ENCODE measurements around the gene FGFBP2.

The FGFBP2 gene

GRCh38 chr4:16005676-16006075 lies 42.7 kb upstream of the FGFBP2 start:
- intact Hi-C loops (cut with DNase I; ENCODE audit: low total_unique reads): no loop called here

GRCh38 chr4:16001484-16001858 lies 38.5 kb upstream of the FGFBP2 start:
- Histone ChIP-seq H3K27ac (no peak overlapping the region), H3K36me3 (peaks cover 0 to 15% (median 0%) of the 10 kb centered on the region in 3 donors), H3K4me3 (no peak overlapping the region), H3K9me3 (no peaks in the 10 kb centered on the region), H3K27me3 (no peaks in the 10 kb centered on the region), H3K4me1 (peaks cover 0 to 5% (median 2%) of the 10 kb centered on the region in 4 donors)
- intact Hi-C loops (cut with DNase I; ENCODE audit: low total_unique reads): loop anchor here (5.0 kb wide), 1 partner anchor 269 kb away; no protein-coding TSS in a partner anchor
- peak; percentile 68 to 73 for TF ChIP-seq CTCF (IDR thresholded peaks at IDR 0.05)
- DNase-seq: peak; percentile 60 to 76

More at GRCh38 chr4:16005676-16006075, 42.7 kb upstream of the FGFBP2 start:
- no peak for TF ChIP-seq CTCF (IDR thresholded peaks at IDR 0.05)
- Histone ChIP-seq H3K27me3 (no peaks in the 10 kb centered on the region), H3K9me3 (no peaks in the 10 kb centered on the region), H3K4me1 (peaks cover 0 to 5% (median 2%) of the 10 kb centered on the region in 4 donors), H3K27ac (no peak overlapping the region), H3K4me3 (no peak overlapping the region), H3K36me3 (peaks cover 0 to 18% (median 0%) of the 10 kb centered on the region in 3 donors)
- no peak for DNase-seq

- DNase-seq: no peak
- H3K27me3 ChIP-seq: no peaks in the 10 kb centered on the region
- H3K9me3 ChIP-seq: no peaks in the 10 kb centered on the region
- H3K27ac ChIP-seq: no peak overlapping the region
- peaks cover 0 to 5% (median 2%) of the 10 kb centered on the region in 4 donors for H3K4me1 ChIP-seq
- peaks cover 0 to 9% (median 0%) of the 10 kb centered on the region in 3 donors for H3K36me3 ChIP-seq
- intact Hi-C loops (cut with DNase I; ENCODE audit: low total_unique reads): loop anchor here (5.0 kb wide), 1 partner anchor 269 kb away; no protein-coding TSS in a partner anchor
- TF ChIP-seq CTCF (IDR thresholded peaks at IDR 0.05): no peak
- H3K4me3 ChIP-seq: no peak overlapping the region
Observed at GRCh38 chr4:16000708-16001483, 37.9 kb upstream of the FGFBP2 start.

- Histone ChIP-seq H3K36me3 (peaks cover 0 to 26% (median 9%) of the 10 kb centered on the region in 3 donors), H3K4me1 (peaks cover 0 to 5% (median 2%) of the 10 kb centered on the region in 4 donors), H3K9me3 (no peaks in the 10 kb centered on the region), H3K4me3 (no peak overlapping the region), H3K27ac (no peak overlapping the region), H3K27me3 (no peaks in the 10 kb centered on the region)
- intact Hi-C loops (cut with DNase I; ENCODE audit: low total_unique reads): no loop called here
- DNase-seq: no peak
- no peak for TF ChIP-seq CTCF (IDR thresholded peaks at IDR 0.05)
Observed at GRCh38 chr4:15996773-15997172, 33.8 kb upstream of the FGFBP2 start.

GRCh38 chr4:15995826-15996225 lies 32.9 kb upstream of the FGFBP2 start:
- H3K27me3 ChIP-seq: no peaks in the 10 kb centered on the region
- H3K4me1 ChIP-seq: no peaks in the 10 kb centered on the region
- DNase-seq: no peak
- intact Hi-C loops (cut with DNase I; ENCODE audit: low total_unique reads): no loop called here
- H3K4me3 ChIP-seq: no peak overlapping the region
- no peaks in the 10 kb centered on the region for H3K9me3 ChIP-seq
- no peak for TF ChIP-seq CTCF (IDR thresholded peaks at IDR 0.05)
- H3K27ac ChIP-seq: no peak overlapping the region
- peaks cover 0 to 26% (median 11%) of the 10 kb centered on the region in 3 donors for H3K36me3 ChIP-seq
